HG03159 (cell line): ENCODE data around the gene ABCC11.

Source experiments
- ATAC-seq: cut with Tn5 transposase; IDR thresholded peaks from one replicate; pipeline ENCODE4 v1.9.1; 2021; ENCODE audit warnings: mild to moderate bottlenecking, moderate library complexity; ENCODE audit not compliant: unreplicated experiment

The ABCC11 gene

GRCh38 chr16:48164907-48165715 is 82.2 kb downstream of the ABCC11 start:
- ATAC-seq: peak; percentile 86

- ATAC-seq: no peak
These were observed 84.4 kb downstream of the ABCC11 start for GRCh38 chr16:48162839-48163410.

GRCh38 chr16:48161906-48162305 is 85.4 kb downstream of the ABCC11 start:
- ATAC-seq: no peak

DNA sequence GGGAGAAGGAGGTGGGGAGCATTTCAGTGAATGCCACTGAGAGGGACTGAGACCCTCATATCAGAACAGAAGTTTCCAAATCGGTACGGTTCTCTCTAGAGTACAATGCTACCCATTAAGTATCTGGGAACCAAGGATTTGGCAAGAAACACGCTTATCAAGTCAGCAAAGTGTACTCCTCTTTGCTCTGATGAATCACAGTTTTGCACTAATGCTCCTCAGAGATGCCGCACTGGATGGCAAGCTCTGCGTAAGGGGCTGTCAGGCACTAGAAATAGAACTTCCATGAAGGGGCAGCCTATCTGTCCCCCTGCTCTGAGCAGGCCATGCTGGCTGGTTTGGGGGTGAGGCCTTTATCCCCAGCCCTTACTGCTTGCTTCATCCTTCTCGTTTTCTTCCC is 86.8 kb downstream of the ABCC11 start:
- no peak for ATAC-seq

DNA sequence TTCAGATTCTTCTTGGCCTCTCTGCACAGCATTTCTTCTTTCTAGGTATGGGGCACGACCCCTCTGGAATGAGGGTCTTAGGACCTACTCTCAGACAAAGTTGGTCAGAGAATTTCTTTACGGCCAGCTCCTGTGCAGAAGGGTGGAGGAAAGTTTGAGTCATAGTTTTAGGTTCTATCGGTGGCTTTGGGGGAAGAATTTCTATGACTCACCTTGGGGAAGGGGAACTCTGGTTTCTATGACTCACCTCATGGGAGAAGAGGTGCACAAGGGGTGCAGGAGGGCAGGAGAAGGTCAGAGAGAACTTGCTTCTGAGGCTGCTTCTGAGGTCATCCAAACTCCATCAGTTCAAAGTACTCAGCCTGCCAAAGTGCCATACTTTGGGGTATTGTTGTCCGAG is 89.0 kb downstream of the ABCC11 start:
- peak; percentile 86 for ATAC-seq

DNA sequence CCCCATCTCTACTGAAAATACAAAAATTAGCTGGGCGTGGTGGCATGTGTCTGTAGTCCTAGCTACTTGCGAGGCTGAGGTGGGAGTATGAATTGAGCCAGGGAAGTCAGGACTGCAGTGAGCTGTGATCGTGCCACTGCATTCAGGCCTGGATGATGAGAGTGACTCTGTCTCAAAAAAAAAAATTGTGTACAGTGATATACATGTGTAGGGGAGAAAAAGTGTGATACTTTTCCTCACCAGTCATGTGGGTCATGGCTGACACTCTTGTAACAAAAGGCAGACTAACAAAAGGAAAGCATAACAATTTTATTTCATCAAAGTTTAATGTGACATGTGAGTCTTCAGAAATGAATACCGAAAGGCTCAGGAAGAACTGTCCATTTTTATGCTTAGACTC is 89.5 kb downstream of the ABCC11 start:
- peak; percentile 14 for ATAC-seq

GRCh38 chr16:48157302-48157701 is 90.0 kb downstream of the ABCC11 start:
- no peak for ATAC-seq

GRCh38 chr16:48156790-48157209 is 90.5 kb downstream of the ABCC11 start:
- no peak for ATAC-seq

GRCh38 chr16:48155926-48156789 is 91.2 kb downstream of the ABCC11 start, which contains the start of gene ABCC12:
ABCC12 (minus strand) TSS chr16:48155993; CDS start chr16:48146424, 9,569 bp downstream.
- ATAC-seq: no peak

- no peak for ATAC-seq
These were observed 93.6 kb downstream of the ABCC11 start for GRCh38 chr16:48153774-48154173.

DNA sequence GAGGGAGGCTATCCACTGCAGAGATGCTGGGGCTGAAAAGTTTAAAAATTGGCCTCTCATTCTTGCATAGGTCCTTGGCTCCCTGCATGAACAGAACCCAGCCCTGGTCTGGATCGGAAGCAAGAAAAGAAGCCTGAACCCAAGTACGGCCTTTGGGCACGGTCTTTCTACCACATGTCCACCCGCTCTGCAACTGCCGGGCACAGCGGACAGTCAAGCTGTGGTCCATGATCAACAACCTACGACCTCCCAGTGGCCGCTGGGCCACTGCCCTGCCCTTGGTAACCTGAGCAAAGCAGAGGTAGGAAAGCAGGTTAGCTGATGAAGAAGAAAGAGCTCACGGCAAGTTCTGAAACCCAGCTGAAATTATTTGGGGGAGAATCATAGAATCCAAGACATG is 95.1 kb downstream of the ABCC11 start:
- no peak for ATAC-seq

DNA sequence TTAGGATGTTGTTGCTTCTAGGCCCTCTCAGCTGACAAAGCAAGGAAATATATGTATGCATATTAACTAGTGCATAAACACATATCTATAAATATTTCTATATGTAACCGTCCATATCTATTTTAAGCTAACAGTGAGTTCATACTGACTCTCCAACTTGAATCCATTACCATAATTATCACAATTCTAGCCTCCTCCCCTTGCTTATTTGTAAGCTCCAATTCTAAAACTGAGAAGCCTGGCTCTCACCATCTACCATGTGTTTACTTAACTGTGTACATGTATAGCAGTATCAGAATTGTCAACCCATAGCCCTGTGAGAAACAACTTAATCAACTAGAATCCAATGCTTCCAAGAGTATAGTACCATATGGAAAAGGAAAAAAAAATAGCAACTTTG is 96.6 kb downstream of the ABCC11 start:
- ATAC-seq: no peak

GRCh38 chr16:48146710-48147109 is 100.6 kb downstream of the ABCC11 start:
- no peak for ATAC-seq

DNA sequence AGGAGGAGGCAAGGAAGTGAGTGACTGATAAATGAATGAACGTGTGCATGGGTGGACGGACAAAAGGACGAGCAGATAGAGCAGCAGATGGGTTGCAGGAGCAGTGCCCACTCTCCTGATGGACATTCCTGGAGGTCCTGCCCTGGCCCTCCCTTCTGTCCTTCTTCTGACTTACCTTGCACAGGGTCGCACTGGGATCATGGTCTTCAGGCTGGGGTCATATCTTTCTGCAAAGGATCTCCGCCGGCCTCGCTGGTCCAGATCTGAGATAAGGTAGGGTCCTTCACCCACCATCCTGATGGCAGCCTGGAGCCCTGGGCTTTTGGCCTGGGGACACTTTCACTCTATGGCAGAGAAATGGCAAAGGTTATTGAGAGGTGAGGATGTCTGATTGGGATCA is 101.2 kb downstream of the ABCC11 start:
- ATAC-seq: no peak

DNA sequence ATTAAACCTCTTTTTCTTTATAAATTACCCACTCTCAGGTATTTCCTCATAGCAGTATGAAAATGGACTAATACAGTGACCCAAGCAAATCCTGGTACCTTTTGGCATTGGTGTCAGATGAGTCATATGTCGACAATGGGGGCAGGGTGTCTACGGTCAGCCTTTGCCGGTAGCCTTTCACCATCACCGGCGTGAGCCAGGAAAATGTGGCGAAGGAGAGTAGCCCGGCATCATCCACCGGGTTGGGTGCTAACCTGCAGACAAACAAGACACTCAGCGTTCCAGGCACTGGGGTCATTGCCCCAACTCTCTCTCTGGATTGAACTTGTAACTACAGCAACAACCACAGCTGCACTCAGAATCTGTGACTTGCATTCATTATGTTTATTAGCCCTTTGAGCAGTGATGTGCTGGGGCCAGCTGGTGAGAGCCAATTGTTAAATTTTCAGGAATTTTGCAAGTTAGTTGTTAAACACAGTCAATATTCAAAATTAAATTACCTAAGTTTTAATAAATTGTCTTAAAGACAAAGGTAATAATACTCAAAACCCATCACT is 103.4 kb downstream of the ABCC11 start:
- no peak for ATAC-seq

DNA sequence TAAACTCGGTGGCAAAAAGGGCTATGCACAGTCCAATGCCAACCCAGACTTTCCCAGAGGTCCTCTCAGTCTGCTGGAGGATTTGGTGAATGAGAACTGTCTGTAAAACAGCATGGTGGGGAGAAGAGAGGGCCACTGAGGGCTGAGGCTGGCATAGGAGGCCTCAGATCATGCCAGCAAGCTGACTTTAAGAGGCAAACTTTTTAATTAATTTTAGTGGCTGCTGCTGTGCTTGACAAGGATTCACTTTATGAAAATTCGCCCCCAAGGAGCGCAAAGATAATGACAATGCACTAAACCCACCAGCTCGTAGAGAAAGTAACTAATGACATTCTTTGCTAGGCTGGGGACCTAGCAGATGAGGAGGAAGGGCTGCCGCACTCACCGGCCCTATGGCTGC is 106.5 kb downstream of the ABCC11 start:
- ATAC-seq: no peak

DNA sequence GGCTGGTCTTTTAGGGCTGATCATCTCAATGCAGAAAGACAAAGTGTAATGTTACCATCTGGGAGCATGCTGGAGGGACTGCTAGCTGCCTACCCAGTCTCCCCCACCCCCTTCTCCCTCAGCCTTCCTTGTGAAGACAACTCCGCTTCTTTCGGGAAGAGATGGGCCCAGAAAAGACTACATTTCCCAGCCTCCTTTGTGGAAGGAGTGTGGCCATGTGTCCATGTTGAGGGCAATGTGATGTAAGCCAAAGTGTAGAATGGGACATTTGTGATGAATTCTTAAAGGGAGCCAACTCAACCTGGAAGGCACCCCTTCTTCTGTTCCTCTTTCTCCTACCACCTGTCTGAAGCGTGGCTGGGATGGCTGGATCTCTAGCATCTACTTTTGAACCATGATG is 107.8 kb downstream of the ABCC11 start:
- no peak for ATAC-seq

- ATAC-seq: no peak
These were observed 108.8 kb downstream of the ABCC11 start for GRCh38 chr16:48138543-48138942.

DNA sequence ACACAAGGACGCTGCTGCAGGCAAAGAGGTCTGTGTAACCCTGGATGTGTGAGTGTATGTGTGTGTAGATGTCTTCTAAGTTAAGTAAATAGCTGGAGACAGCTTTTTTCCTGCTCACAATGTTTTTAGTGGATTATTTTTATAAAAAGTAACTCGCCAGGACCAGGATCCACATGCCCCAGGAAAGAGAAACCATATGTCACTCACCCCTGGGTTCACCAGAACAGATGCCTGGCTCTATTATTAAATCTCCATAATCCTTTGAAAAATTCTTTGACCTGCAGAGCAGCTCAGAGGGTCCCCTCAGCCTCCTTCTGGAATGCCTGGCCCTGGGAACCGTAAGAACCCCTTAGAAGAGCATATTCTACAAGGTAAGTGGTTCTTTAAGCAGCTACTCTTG is 109.5 kb downstream of the ABCC11 start:
- no peak for ATAC-seq

- ATAC-seq: no peak
These were observed 110.6 kb downstream of the ABCC11 start for GRCh38 chr16:48136547-48137360.
